Mesendoderm (in vitro differentiated cells): ENCODE measurements around the gene GSTK1.
A peak's percentile ranks its signal among the peaks of the same experiment; 100 is the strongest.

Experiments used
- DNase-seq: peaks from one replicate; pipeline ENCODE4 v3.0.0; 2013
- H2AK5ac ChIP-seq: 2 replicates; pipeline ENCODE4 v1.6.1; 2013; ENCODE audit warnings: low read length, inconsistent platforms
- H2BK120ac ChIP-seq: 2 replicates; pipeline ENCODE4 v1.6.1; 2013; ENCODE audit warnings: low read depth, mild to moderate bottlenecking, low read length, moderate library complexity, mixed read lengths
- H2BK15ac ChIP-seq: replicated peaks from 2 replicates; pipeline ENCODE4 v1.6.1; 2013; ENCODE audit warnings: low read depth, mild to moderate bottlenecking, moderate library complexity
- H2BK5ac ChIP-seq: 2 replicates; pipeline ENCODE4 v1.6.1; 2013; ENCODE audit warnings: low read length, inconsistent platforms
- H3K18ac ChIP-seq: 2 replicates; pipeline ENCODE4 v1.6.1; 2013; ENCODE audit warnings: mild to moderate bottlenecking, low read length, mixed read lengths
- H3K23ac ChIP-seq: one replicate; pipeline ENCODE4 v1.6.1; 2013; ENCODE audit warnings: low read length
- H3K27ac ChIP-seq: 2 replicates; pipeline ENCODE4 v1.5.1; 2013; ENCODE audit warnings: low read depth, mild to moderate bottlenecking, inconsistent platforms, low read length, moderate library complexity
- H3K27me3 ChIP-seq: 2 replicates; pipeline ENCODE4 v1.6.1; 2013; ENCODE audit warnings: low read length, control low read depth, mild to moderate bottlenecking, inconsistent platforms; ENCODE audit not compliant: insufficient read depth, poor library complexity
- H3K36me3 ChIP-seq: 2 replicates; pipeline ENCODE4 v1.6.1; 2013; ENCODE audit warnings: low read length, inconsistent platforms; ENCODE audit not compliant: control insufficient read depth, insufficient read depth
- H3K4ac ChIP-seq: one replicate; pipeline ENCODE4 v1.6.1; 2013; ENCODE audit warnings: low read depth, mild to moderate bottlenecking, low read length, moderate library complexity
- H3K4me1 ChIP-seq: 2 replicates; pipeline ENCODE4 v1.6.1; 2013; ENCODE audit warnings: low read depth, low read length, inconsistent platforms; ENCODE audit not compliant: control insufficient read depth
- H3K4me2 ChIP-seq: 2 replicates; pipeline ENCODE4 v1.6.1; 2013; ENCODE audit warnings: low read length
- H3K4me3 ChIP-seq: 2 replicates; pipeline ENCODE4 v1.5.1; 2013; ENCODE audit warnings: mild to moderate bottlenecking, low read length
- H3K56ac ChIP-seq: one replicate; pipeline ENCODE4 v1.6.1; 2013; ENCODE audit warnings: low read length
- H3K79me1 ChIP-seq: 2 replicates; pipeline ENCODE4 v1.6.1; 2013; ENCODE audit warnings: low read length, inconsistent platforms
- H3K79me2 ChIP-seq: 2 replicates; pipeline ENCODE4 v1.6.1; 2013; ENCODE audit warnings: mild to moderate bottlenecking, low read length; ENCODE audit not compliant: control insufficient read depth, insufficient read depth
- H3K9ac ChIP-seq: 2 replicates; pipeline ENCODE4 v1.6.1; 2013; ENCODE audit warnings: low read length, inconsistent platforms
- H4K5ac ChIP-seq: one replicate; pipeline ENCODE4 v1.6.1; 2013; ENCODE audit warnings: low read length
- H4K8ac ChIP-seq: one replicate; pipeline ENCODE4 v1.6.1; 2013; ENCODE audit warnings: low read depth, mild to moderate bottlenecking, control low read depth, low read length, moderate library complexity
- WGBS: extraction: QIAGEN DNeasy Blood & Tissue Kit; methylation state at CpG from one replicate; pipeline ENCODE4 v1.1.7; 2013; ENCODE audit warnings: low lambda C conversion rate, missing lambda C conversion rate; ENCODE audit not compliant: insufficient coverage; ENCODE audit errors: extremely low coverage; 5-methylcytosine and 5-hydroxymethylcytosine counted together

The GSTK1 gene

GRCh38 chr7:143256325-143256724, 6.9 kb upstream of the GSTK1 start:
- Histone ChIP-seq H3K79me2 (no peaks in the 10 kb centered on the region), H3K9ac (no peak overlapping the region), H3K56ac (no peak overlapping the region), H3K4me2 (no peak overlapping the region), H3K18ac (no peak overlapping the region), H4K5ac (no peak overlapping the region), H2BK120ac (no peak overlapping the region), H2AK5ac (no peak overlapping the region), H4K8ac (no peak overlapping the region), H3K4ac (no peak overlapping the region), H3K36me3 (no peaks in the 10 kb centered on the region), H2BK15ac (no peak overlapping the region), H3K27ac (no peak overlapping the region), H3K4me1 (no peaks in the 10 kb centered on the region), H3K23ac (no peak overlapping the region), H3K27me3 (no peaks in the 10 kb centered on the region), H3K79me1 (no peaks in the 10 kb centered on the region), H3K4me3 (no peak overlapping the region), H2BK5ac (no peak overlapping the region)
- DNase-seq, result no peak
- no CpG with 5 or more reads among the region's 3 CpGs for WGBS

- no peak for DNase-seq
- no peak overlapping the region for H3K4ac ChIP-seq
- no peak overlapping the region for H2AK5ac ChIP-seq
- H3K4me1 ChIP-seq, result no peaks in the 10 kb centered on the region
- no peak overlapping the region for H3K4me3 ChIP-seq
- no peaks in the 10 kb centered on the region for H3K27me3 ChIP-seq
- H3K79me1 ChIP-seq, result no peaks in the 10 kb centered on the region
- no peak overlapping the region for H3K56ac ChIP-seq
- H4K5ac ChIP-seq, result no peak overlapping the region
- H3K9ac ChIP-seq, result no peak overlapping the region
- H3K36me3 ChIP-seq, result no peaks in the 10 kb centered on the region
- H3K79me2 ChIP-seq, result no peaks in the 10 kb centered on the region
- no peak overlapping the region for H2BK15ac ChIP-seq
- H3K18ac ChIP-seq, result no peak overlapping the region
- no peak overlapping the region for H3K27ac ChIP-seq
- no peak overlapping the region for H3K4me2 ChIP-seq
- no peak overlapping the region for H3K23ac ChIP-seq
- H2BK120ac ChIP-seq, result no peak overlapping the region
- no peak overlapping the region for H2BK5ac ChIP-seq
- WGBS, result no CpG with 5 or more reads among the region's 4 CpGs
- H4K8ac ChIP-seq, result no peak overlapping the region
Observed at GRCh38 chr7:143256932-143257331, 6.3 kb upstream of the GSTK1 start.

- Histone ChIP-seq H3K79me1 (no peaks in the 10 kb centered on the region), H2BK5ac (no peak overlapping the region), H3K9ac (no peak overlapping the region), H2AK5ac (no peak overlapping the region), H4K8ac (no peak overlapping the region), H3K36me3 (no peaks in the 10 kb centered on the region), H3K4me3 (no peak overlapping the region), H3K18ac (no peak overlapping the region), H3K4me1 (no peaks in the 10 kb centered on the region), H3K27ac (no peak overlapping the region), H2BK15ac (no peak overlapping the region), H2BK120ac (no peak overlapping the region), H3K27me3 (no peaks in the 10 kb centered on the region), H3K4me2 (no peak overlapping the region), H3K56ac (no peak overlapping the region), H3K23ac (no peak overlapping the region), H4K5ac (no peak overlapping the region), H3K79me2 (no peaks in the 10 kb centered on the region), H3K4ac (no peak overlapping the region)
- 100% methylated on average over 1 of the region's 5 CpGs for WGBS
- no peak for DNase-seq
Observed at GRCh38 chr7:143257501-143257900, 5.7 kb upstream of the GSTK1 start.

- no peak for DNase-seq
- no CpG with 5 or more reads among the region's 2 CpGs for WGBS
- no peaks in the 10 kb centered on the region for H3K27me3 ChIP-seq
- no peaks in the 10 kb centered on the region for H3K4me1 ChIP-seq
- no peaks in the 10 kb centered on the region for H3K79me1 ChIP-seq
- no peak overlapping the region for H3K56ac ChIP-seq
- H3K4ac ChIP-seq, result no peak overlapping the region
- no peak overlapping the region for H4K8ac ChIP-seq
- H2BK15ac ChIP-seq, result no peak overlapping the region
- H2AK5ac ChIP-seq, result no peak overlapping the region
- no peaks in the 10 kb centered on the region for H3K79me2 ChIP-seq
- no peak overlapping the region for H3K4me3 ChIP-seq
- H2BK5ac ChIP-seq, result no peak overlapping the region
- H3K18ac ChIP-seq, result no peak overlapping the region
- no peak overlapping the region for H4K5ac ChIP-seq
- H3K4me2 ChIP-seq, result no peak overlapping the region
- H3K27ac ChIP-seq, result no peak overlapping the region
- no peak overlapping the region for H3K23ac ChIP-seq
- no peaks in the 10 kb centered on the region for H3K36me3 ChIP-seq
- H2BK120ac ChIP-seq, result no peak overlapping the region
- no peak overlapping the region for H3K9ac ChIP-seq
Observed at GRCh38 chr7:143258831-143259230, 4.4 kb upstream of the GSTK1 start.

GRCh38 chr7:143259765-143260164, 3.5 kb upstream of the GSTK1 start:
- Histone ChIP-seq H3K27ac (no peak overlapping the region), H3K23ac (no peak overlapping the region), H3K4me3 (no peak overlapping the region), H3K4me1 (no peaks in the 10 kb centered on the region), H3K79me1 (no peaks in the 10 kb centered on the region), H2BK15ac (no peak overlapping the region), H2AK5ac (no peak overlapping the region), H2BK120ac (no peak overlapping the region), H3K9ac (no peak overlapping the region), H3K4me2 (no peak overlapping the region), H2BK5ac (no peak overlapping the region), H3K18ac (no peak overlapping the region), H3K56ac (no peak overlapping the region), H3K27me3 (no peaks in the 10 kb centered on the region), H3K36me3 (no peaks in the 10 kb centered on the region), H3K4ac (no peak overlapping the region), H4K5ac (no peak overlapping the region), H3K79me2 (no peaks in the 10 kb centered on the region), H4K8ac (no peak overlapping the region)
- DNase-seq, result peak; percentile 13
- WGBS, result no CpG with 5 or more reads among the region's 2 CpGs

GRCh38 chr7:143261901-143262300, 1.3 kb upstream of the GSTK1 start:
- no peak overlapping the region for H3K18ac ChIP-seq
- no peaks in the 10 kb centered on the region for H3K79me1 ChIP-seq
- H3K27ac ChIP-seq, result no peak overlapping the region
- no peak overlapping the region for H3K4me2 ChIP-seq
- H2BK120ac ChIP-seq, result no peak overlapping the region
- no peak overlapping the region for H3K4me3 ChIP-seq
- WGBS, result no CpG with 5 or more reads among the region's 1 CpG
- no peak overlapping the region for H4K8ac ChIP-seq
- no peak overlapping the region for H3K4ac ChIP-seq
- no peaks in the 10 kb centered on the region for H3K79me2 ChIP-seq
- no peak overlapping the region for H2BK15ac ChIP-seq
- H2AK5ac ChIP-seq, result no peak overlapping the region
- no peak overlapping the region for H3K9ac ChIP-seq
- H2BK5ac ChIP-seq, result no peak overlapping the region
- no peak overlapping the region for H4K5ac ChIP-seq
- H3K23ac ChIP-seq, result no peak overlapping the region
- no peak for DNase-seq
- H3K4me1 ChIP-seq, result no peaks in the 10 kb centered on the region
- H3K56ac ChIP-seq, result no peak overlapping the region
- no peaks in the 10 kb centered on the region for H3K27me3 ChIP-seq
- no peaks in the 10 kb centered on the region for H3K36me3 ChIP-seq
